ENCODE results near the gene ATG4A. TPM values are rescaled to one million over a fixed set of nuclear protein-coding genes. Genes with fewer than 3 reads are reported as not detected.

Gene ATG4A
- total RNA-seq, 4 donors from 2014 or later, result 9.7 to 13.4 (median 10.3) TPM

- TF ChIP-seq CTCF (IDR thresholded peaks at IDR 0.05; ENCODE audit: low read depth), result no peak
Observed at GRCh38 chrX:108167211-108167872, 75.8 kb downstream of the ATG4A start.

GRCh38 chrX:108168961-108169740 is 77.6 kb downstream of the ATG4A start:
- no peak for TF ChIP-seq CTCF (IDR thresholded peaks at IDR 0.05; ENCODE audit: low read depth)

GRCh38 chrX:108169768-108170167 is 78.2 kb downstream of the ATG4A start:
- no peak for TF ChIP-seq CTCF (IDR thresholded peaks at IDR 0.05; ENCODE audit: low read depth)

- no peak for TF ChIP-seq CTCF (IDR thresholded peaks at IDR 0.05; ENCODE audit: low read depth)
Observed at GRCh38 chrX:108171671-108172070, 80.1 kb downstream of the ATG4A start.

- no peak for TF ChIP-seq CTCF (IDR thresholded peaks at IDR 0.05; ENCODE audit: low read depth)
Observed at GRCh38 chrX:108173874-108174273, 82.3 kb downstream of the ATG4A start.

GRCh38 chrX:108177351-108178142 is 86.0 kb downstream of the ATG4A start:
- TF ChIP-seq CTCF (IDR thresholded peaks at IDR 0.05; ENCODE audit: low read depth), result no peak

- no peak for TF ChIP-seq CTCF (IDR thresholded peaks at IDR 0.05; ENCODE audit: low read depth)
Observed at GRCh38 chrX:108178143-108178498, 86.5 kb downstream of the ATG4A start.
